H1 (cell line): ENCODE measurements around the gene PILRB. TPM values are rescaled to one million over a fixed set of nuclear protein-coding genes. Genes with fewer than 3 reads are reported as not detected.

Experiments used
- PHF8 ChIP-seq: fragments of 200-600 bp; sonication (generic); conservative IDR thresholded peaks from 2 replicates; pipeline ENCODE4 v1.7.1; 2012; ENCODE audit warnings: low read depth, mild to moderate bottlenecking, inconsistent platforms, low read length, moderate library complexity
- polyA plus RNA-seq, 7 experiments: library from polyadenylated mRNA; depleted of rRNA in 3 of 7; stranded (reverse) in 5 of 7; unstranded in 2 of 7; fragments of >200 nt in 5 of 7; fragments of 200-250 nt in 2 of 7; gene quantifications; 1 replicate in 5 of 7; 2 replicates in 1 of 7; 4 replicates in 1 of 7; pipeline versions ENCODE4 v1.2.1 to v1.2.3, GENCODE V29; 2011 to 2013; ENCODE audit warnings: missing spikeins in 2 of 7, mixed read lengths in 2 of 7
- total RNA-seq: library from RNA; stranded (reverse); fragmentation: NEBNext Ultra II Directional; extraction: Animal tissue kit (Norgen Biotek cat#: 25700); gene quantifications from 2 replicates; pipeline ENCODE4 v1.2.1, GENCODE V29; 2021

Gene PILRB
- total and polyA plus RNA-seq, 2 of the 8 experiments (the other 6 are each of a cell fraction or from before 2014, with no cell fraction given) = 32.2 to 49.9 TPM

DNA sequence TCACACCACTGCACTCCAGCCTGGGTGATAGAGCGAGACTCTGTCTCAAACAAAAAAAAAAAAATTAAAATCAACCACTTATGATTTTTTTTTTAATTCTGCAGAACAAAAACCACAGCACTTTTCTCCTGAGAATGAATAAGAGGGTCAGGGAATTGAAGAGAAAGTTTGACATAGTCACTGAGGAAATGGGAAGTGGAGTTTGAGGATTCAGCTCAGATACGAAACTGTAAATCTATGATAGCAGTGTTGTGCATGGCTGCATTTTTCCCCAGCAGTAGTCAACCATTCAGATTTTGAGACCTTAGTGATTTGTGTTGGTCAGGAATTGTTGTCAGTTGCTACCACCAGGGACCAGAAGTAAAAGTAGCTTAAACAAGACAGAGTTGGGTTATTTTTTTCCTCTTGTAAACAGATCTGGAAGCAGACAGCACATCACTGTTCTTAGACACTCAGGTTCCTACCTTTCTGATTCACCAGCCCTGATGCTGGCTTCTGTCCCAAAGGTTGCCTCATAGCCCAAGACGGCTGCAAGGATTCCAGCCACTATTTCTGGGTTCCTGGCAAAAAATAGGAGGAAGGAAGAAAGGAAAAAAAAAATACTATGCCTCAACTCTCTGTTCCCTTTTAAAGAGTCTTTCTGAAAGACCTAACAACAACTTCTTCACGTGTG lies 35.5 kb downstream of the PILRB start (continued):
- TF ChIP-seq PHF8 = no peak
